GM23338 (cell line): Measurements from ENCODE around the gene TENT4B. TPM values are rescaled to one million over a fixed set of nuclear protein-coding genes. Genes with fewer than 3 reads are reported as not detected.

Source experiments
- ATAC-seq: fragments of 200-7000 bp; cut with Tn5 transposase; 3 replicates; pipeline ENCODE4 v1.9.1; 2020
- DNase-seq: peaks from one replicate; pipeline ENCODE4 v3.0.0-alpha.2; 2015; ENCODE audit warnings: low spot score
- H2AFZ ChIP-seq: fragments of 200-600 bp; sonication (generic); 2 replicates; pipeline ENCODE4 v1.8.0; 2016; ENCODE audit warnings: antibody characterized with exemption, mild to moderate bottlenecking, moderate library complexity
- H3F3A ChIP-seq: fragments of 200-600 bp; sonication (generic); replicated peaks from 2 replicates; pipeline ENCODE4 v1.8.0; 2017; ENCODE audit warnings: antibody characterized with exemption, mixed run types, low read depth
- H3K27ac ChIP-seq: fragments of 200-600 bp; sonication (generic); 2 replicates; pipeline ENCODE4 v1.6.1; 2016; ENCODE audit warnings: low read depth
- H3K27me3 ChIP-seq: fragments of 200-600 bp; sonication (generic); 2 replicates; pipeline ENCODE4 v1.8.0; 2016; ENCODE audit warnings: mild to moderate bottlenecking, mixed run types, moderate library complexity; ENCODE audit not compliant: insufficient read depth
- H3K36me3 ChIP-seq: fragments of 200-600 bp; sonication (generic); 2 replicates; pipeline ENCODE4 v1.8.0; 2016; ENCODE audit warnings: mild to moderate bottlenecking; ENCODE audit not compliant: insufficient read depth
- H3K4me1 ChIP-seq: fragments of 200-600 bp; sonication (generic); 2 replicates; pipeline ENCODE4 v1.8.0; 2016; ENCODE audit warnings: mild to moderate bottlenecking, moderate library complexity; ENCODE audit not compliant: insufficient read depth
- H3K4me2 ChIP-seq: fragments of 200-600 bp; sonication (generic); 2 replicates; pipeline ENCODE4 v1.7.1; 2017; ENCODE audit warnings: mixed run types
- H3K4me3 ChIP-seq: fragments of 200-600 bp; sonication (generic); 2 replicates; pipeline ENCODE4 v1.6.1; 2016; ENCODE audit warnings: mixed run types
- H3K79me2 ChIP-seq: fragments of 200-600 bp; sonication (generic); replicated peaks from 2 replicates; pipeline ENCODE4 v1.8.0; 2017; ENCODE audit warnings: mild to moderate bottlenecking; ENCODE audit not compliant: insufficient read depth
- H3K9me2 ChIP-seq: fragments of 200-600 bp; sonication (generic); 2 replicates; pipeline ENCODE4 v1.8.0; 2017; ENCODE audit not compliant: insufficient read depth
- H4K20me1 ChIP-seq: fragments of 200-600 bp; sonication (generic); replicated peaks from 2 replicates; pipeline ENCODE4 v1.8.0; 2017; ENCODE audit warnings: mild to moderate bottlenecking; ENCODE audit not compliant: insufficient read depth
- H3K27ac Mint-ChIP-seq: 2 replicates; pipeline ENCODE4 v1.8.0; 2020; ENCODE audit warnings: inconsistent platforms, mild to moderate bottlenecking, moderate library complexity, mixed read lengths
- H3K27me3 Mint-ChIP-seq: 3 replicates; pipeline ENCODE4 v1.8.0; 2022; ENCODE audit warnings: low read depth, mild to moderate bottlenecking, moderate library complexity, mixed read lengths, inconsistent platforms; ENCODE audit not compliant: insufficient read depth, poor library complexity
- H3K36me3 Mint-ChIP-seq: 3 replicates; pipeline ENCODE4 v1.8.0; 2021; ENCODE audit warnings: low read depth, mild to moderate bottlenecking, inconsistent platforms, moderate library complexity, mixed read lengths
- H3K4me1 Mint-ChIP-seq: 3 replicates; pipeline ENCODE4 v1.8.0; 2020; ENCODE audit warnings: mild to moderate bottlenecking, inconsistent platforms, mixed read lengths
- H3K4me3 Mint-ChIP-seq: 3 replicates; pipeline ENCODE4 v1.8.0; 2021; ENCODE audit warnings: moderate library complexity, mild to moderate bottlenecking, inconsistent platforms, mixed read lengths
- H3K9me3 Mint-ChIP-seq: 3 replicates; pipeline ENCODE4 v1.8.0; 2020; ENCODE audit warnings: moderate library complexity, mild to moderate bottlenecking, inconsistent platforms, mixed read lengths
- ETS1 ChIP-seq: IDR thresholded peaks from 2 replicates; pipeline ENCODE4 v1.6.1; 2016; ENCODE audit warnings: antibody characterized with exemption
- EZH2 ChIP-seq: fragments of 200-600 bp; sonication (generic); IDR thresholded peaks from one replicate; pipeline ENCODE4 v1.8.0; 2017; ENCODE audit warnings: antibody characterized with exemption, mild to moderate bottlenecking, low read depth; ENCODE audit not compliant: unreplicated experiment
- EZH2phosphoT487 ChIP-seq: fragments of 200-600 bp; sonication (generic); IDR thresholded peaks from one replicate; pipeline ENCODE4 v1.8.1; 2018; ENCODE audit warnings: antibody characterized with exemption; ENCODE audit not compliant: unreplicated experiment
- JUNB ChIP-seq: IDR thresholded peaks from one replicate; pipeline ENCODE4 v1.6.1; 2016; ENCODE audit warnings: antibody characterized with exemption; ENCODE audit not compliant: unreplicated experiment
- NANOG ChIP-seq: IDR thresholded peaks from 2 replicates; pipeline ENCODE4 v1.6.1; 2016; ENCODE audit warnings: antibody characterized with exemption, borderline replicate concordance
- ZNF114 ChIP-seq: fragments of 250-450 bp; sonication (Bioruptor Pico); IDR thresholded peaks from 2 replicates; pipeline ENCODE4 v1.5.0; 2020; ENCODE audit warnings: mild to moderate bottlenecking, moderate library complexity
- ZNF331 ChIP-seq: fragments of 250-450 bp; sonication (Bioruptor Pico); IDR thresholded peaks from 2 replicates; pipeline ENCODE4 v1.5.0; 2020; ENCODE audit warnings: low read depth, mild to moderate bottlenecking, moderate library complexity
- polyA plus RNA-seq: library from polyadenylated mRNA; unstranded; fragments of >200 nt; fragmentation: Nextera tagmentation; extraction: Ambion mirVana; gene quantifications from 2 replicates; pipeline ENCODE4 v1.2.1, GENCODE V29; 2016
- total RNA-seq: library from RNA; depleted of rRNA; stranded (reverse); fragments of >200 nt; shearing (Covaris generic); gene quantifications from 2 replicates; pipeline ENCODE4 v1.2.3, GENCODE V29; 2014
- TF ChIP-seq, protein P1 (sequence below): IDR thresholded peaks from one replicate; pipeline ENCODE4 v1.6.1; 2018; ENCODE audit warnings: antibody characterized with exemption; ENCODE audit not compliant: unreplicated experiment
- TF ChIP-seq, protein P2 (sequence below), 2 experiments: fragments of 200-600 bp in 1 of 2; sonication (generic) in 1 of 2; conservative IDR thresholded peaks; 2 replicates each; pipeline versions ENCODE4 v1.5.1 to v1.6.1; 2016 to 2017; ENCODE audit warnings: antibody characterized with exemption in 2 of 2, low read depth in 2 of 2, mild to moderate bottlenecking in 2 of 2, moderate library complexity in 1 of 2

Gene TENT4B
- total and polyA plus RNA-seq, 2 experiments from 2014 or later = 17.6 to 21.3 TPM

DNA sequence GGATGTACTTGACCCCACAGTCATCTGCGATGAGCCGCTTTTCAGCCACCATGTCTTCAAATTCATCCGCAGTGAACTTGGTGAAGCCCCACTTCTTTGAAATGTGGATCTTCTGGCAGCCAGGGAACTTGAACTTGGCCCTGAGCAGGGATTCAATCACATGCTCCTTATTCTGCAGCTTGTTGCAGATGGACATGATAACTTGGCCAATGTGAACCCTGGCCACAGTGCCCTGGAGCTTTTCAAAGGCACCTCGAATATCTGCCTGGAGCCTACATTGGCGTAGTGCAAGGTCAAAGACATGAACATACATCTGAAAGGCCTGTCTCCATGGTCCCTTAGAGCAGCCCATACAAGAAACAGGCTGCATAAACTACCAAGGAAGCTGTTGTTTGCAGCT is 1.8 kb upstream of the TENT4B start:
- Mint-ChIP-seq H3K27ac (no peak overlapping the region), H3K36me3 (peaks cover 2% of the 10 kb centered on the region; the same call in 1 of the 3 replicates), H3K4me1 (peaks cover 19% of the 10 kb centered on the region), H3K4me3 (no peak overlapping the region), H3K9me3 (no peaks in the 10 kb centered on the region), H3K27me3 (peaks cover 5% of the 10 kb centered on the region)
- no peak for DNase-seq
- peaks cover 18% of the 10 kb centered on the region for H4K20me1 ChIP-seq
- no peak for TF ChIP-seq NANOG
- no peak for TF ChIP-seq ETS1
- TF ChIP-seq EZH2 = no peak
- TF ChIP-seq, protein P1, sequence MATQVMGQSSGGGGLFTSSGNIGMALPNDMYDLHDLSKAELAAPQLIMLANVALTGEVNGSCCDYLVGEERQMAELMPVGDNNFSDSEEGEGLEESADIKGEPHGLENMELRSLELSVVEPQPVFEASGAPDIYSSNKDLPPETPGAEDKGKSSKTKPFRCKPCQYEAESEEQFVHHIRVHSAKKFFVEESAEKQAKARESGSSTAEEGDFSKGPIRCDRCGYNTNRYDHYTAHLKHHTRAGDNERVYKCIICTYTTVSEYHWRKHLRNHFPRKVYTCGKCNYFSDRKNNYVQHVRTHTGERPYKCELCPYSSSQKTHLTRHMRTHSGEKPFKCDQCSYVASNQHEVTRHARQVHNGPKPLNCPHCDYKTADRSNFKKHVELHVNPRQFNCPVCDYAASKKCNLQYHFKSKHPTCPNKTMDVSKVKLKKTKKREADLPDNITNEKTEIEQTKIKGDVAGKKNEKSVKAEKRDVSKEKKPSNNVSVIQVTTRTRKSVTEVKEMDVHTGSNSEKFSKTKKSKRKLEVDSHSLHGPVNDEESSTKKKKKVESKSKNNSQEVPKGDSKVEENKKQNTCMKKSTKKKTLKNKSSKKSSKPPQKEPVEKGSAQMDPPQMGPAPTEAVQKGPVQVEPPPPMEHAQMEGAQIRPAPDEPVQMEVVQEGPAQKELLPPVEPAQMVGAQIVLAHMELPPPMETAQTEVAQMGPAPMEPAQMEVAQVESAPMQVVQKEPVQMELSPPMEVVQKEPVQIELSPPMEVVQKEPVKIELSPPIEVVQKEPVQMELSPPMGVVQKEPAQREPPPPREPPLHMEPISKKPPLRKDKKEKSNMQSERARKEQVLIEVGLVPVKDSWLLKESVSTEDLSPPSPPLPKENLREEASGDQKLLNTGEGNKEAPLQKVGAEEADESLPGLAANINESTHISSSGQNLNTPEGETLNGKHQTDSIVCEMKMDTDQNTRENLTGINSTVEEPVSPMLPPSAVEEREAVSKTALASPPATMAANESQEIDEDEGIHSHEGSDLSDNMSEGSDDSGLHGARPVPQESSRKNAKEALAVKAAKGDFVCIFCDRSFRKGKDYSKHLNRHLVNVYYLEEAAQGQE = no peak
- TF ChIP-seq ZNF331 (CRISPR knock-in tag) = no peak
- TF ChIP-seq JUNB = no peak
- TF ChIP-seq EZH2phosphoT487 = no peak
- peaks cover 16% of the 10 kb centered on the region for H3K4me1 ChIP-seq
- H3K9me2 ChIP-seq = no peaks in the 10 kb centered on the region
- H3K4me2 ChIP-seq = no peak overlapping the region
- peaks cover 26% of the 10 kb centered on the region for H3K79me2 ChIP-seq
- no peaks in the 10 kb centered on the region for H3K36me3 ChIP-seq
- no peak overlapping the region for H3K27ac ChIP-seq
- H3K27me3 ChIP-seq = no peaks in the 10 kb centered on the region
- no peaks in the 10 kb centered on the region for H3F3A ChIP-seq
- H2AFZ ChIP-seq = peak overlapping the region; percentile 93
- H3K4me3 ChIP-seq = no peak overlapping the region
- ATAC-seq = no peak

- H4K20me1 ChIP-seq = peaks cover 22% of the 10 kb centered on the region
- no peak for ATAC-seq
- Mint-ChIP-seq H3K36me3 (peaks cover 2% of the 10 kb centered on the region; the same call in 1 of the 3 replicates), H3K9me3 (no peaks in the 10 kb centered on the region), H3K4me3 (peak overlapping the region; percentile 87), H3K27me3 (peaks cover 5% of the 10 kb centered on the region), H3K4me1 (peaks cover 19% of the 10 kb centered on the region), H3K27ac (0 out of 2 replicates have a peak overlapping the region, but pooled peaks have one; percentile 83)
- peak overlapping the region; percentile 72 for H3K4me2 ChIP-seq
- no peaks in the 10 kb centered on the region for H3K36me3 ChIP-seq
- peak overlapping the region; percentile 84 for H3K4me3 ChIP-seq
- H3K79me2 ChIP-seq = peaks cover 30% of the 10 kb centered on the region
- no peaks in the 10 kb centered on the region for H3F3A ChIP-seq
- H3K27ac ChIP-seq = no peak overlapping the region
- no peak for DNase-seq
- H3K4me1 ChIP-seq = peaks cover 16% of the 10 kb centered on the region
- H2AFZ ChIP-seq = peak overlapping the region; percentile 93
- H3K9me2 ChIP-seq = no peaks in the 10 kb centered on the region
- no peaks in the 10 kb centered on the region for H3K27me3 ChIP-seq
- no peak for TF ChIP-seq JUNB
- TF ChIP-seq, protein P2, sequence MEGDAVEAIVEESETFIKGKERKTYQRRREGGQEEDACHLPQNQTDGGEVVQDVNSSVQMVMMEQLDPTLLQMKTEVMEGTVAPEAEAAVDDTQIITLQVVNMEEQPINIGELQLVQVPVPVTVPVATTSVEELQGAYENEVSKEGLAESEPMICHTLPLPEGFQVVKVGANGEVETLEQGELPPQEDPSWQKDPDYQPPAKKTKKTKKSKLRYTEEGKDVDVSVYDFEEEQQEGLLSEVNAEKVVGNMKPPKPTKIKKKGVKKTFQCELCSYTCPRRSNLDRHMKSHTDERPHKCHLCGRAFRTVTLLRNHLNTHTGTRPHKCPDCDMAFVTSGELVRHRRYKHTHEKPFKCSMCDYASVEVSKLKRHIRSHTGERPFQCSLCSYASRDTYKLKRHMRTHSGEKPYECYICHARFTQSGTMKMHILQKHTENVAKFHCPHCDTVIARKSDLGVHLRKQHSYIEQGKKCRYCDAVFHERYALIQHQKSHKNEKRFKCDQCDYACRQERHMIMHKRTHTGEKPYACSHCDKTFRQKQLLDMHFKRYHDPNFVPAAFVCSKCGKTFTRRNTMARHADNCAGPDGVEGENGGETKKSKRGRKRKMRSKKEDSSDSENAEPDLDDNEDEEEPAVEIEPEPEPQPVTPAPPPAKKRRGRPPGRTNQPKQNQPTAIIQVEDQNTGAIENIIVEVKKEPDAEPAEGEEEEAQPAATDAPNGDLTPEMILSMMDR (conservative IDR thresholded peaks at IDR 0.05; ENCODE audit: low read depth in 2 of 2) = no peak
- no peak for TF ChIP-seq ZNF331 (CRISPR knock-in tag)
- no peak for TF ChIP-seq EZH2phosphoT487
- no peak for TF ChIP-seq ZNF114 (CRISPR knock-in tag)
These were observed 1.4 kb upstream of the TENT4B start for GRCh38 chr16:50151756-50152155.
